Neural cell (in vitro differentiated cells): Measurements from ENCODE around the gene TMTC3.

Experiments used
- EP300 ChIP-seq: fragments of 450-650 bp; conservative IDR thresholded peaks from 2 replicates; pipeline ENCODE4 v1.6.1; 2014; ENCODE audit warnings: antibody characterized with exemption, mild to moderate bottlenecking, moderate library complexity; ENCODE audit not compliant: poor library complexity, severe bottlenecking
- EZH2 ChIP-seq: fragments of 200-600, 300-800 bp; shearing (Covaris generic), sonication (generic); IDR thresholded peaks from 2 replicates; pipeline ENCODE4 v1.6.1; 2014; ENCODE audit warnings: antibody characterized with exemption, low read length, borderline replicate concordance, mild to moderate bottlenecking; ENCODE audit not compliant: insufficient read depth, poor library complexity, severe bottlenecking
- MXI1 ChIP-seq: fragments of 450-650 bp; conservative IDR thresholded peaks from 2 replicates; pipeline ENCODE4 v1.6.1; 2014; ENCODE audit warnings: antibody characterized with exemption, mild to moderate bottlenecking; ENCODE audit not compliant: poor library complexity, severe bottlenecking
- POLR2AphosphoS5 ChIP-seq: IDR thresholded peaks from 2 replicates; pipeline ENCODE4 v1.6.1; 2012
- RAD21 ChIP-seq: fragments of 450-650 bp; conservative IDR thresholded peaks from 2 replicates; pipeline ENCODE4 v1.6.1; 2014; ENCODE audit warnings: antibody characterized with exemption, mild to moderate bottlenecking, moderate library complexity
- REST ChIP-seq: IDR thresholded peaks from 2 replicates; pipeline ENCODE4 v1.6.1; 2012; ENCODE audit warnings: borderline replicate concordance
- TAF1 ChIP-seq: IDR thresholded peaks from 2 replicates; pipeline ENCODE4 v1.6.1; 2012; ENCODE audit warnings: low read depth
- TF ChIP-seq, protein P1 (sequence below): fragments of 450-650 bp; IDR thresholded peaks from 2 replicates; pipeline ENCODE4 v1.5.1; 2014; ENCODE audit warnings: antibody characterized with exemption, mild to moderate bottlenecking, moderate library complexity; ENCODE audit not compliant: poor library complexity, severe bottlenecking

DNA sequence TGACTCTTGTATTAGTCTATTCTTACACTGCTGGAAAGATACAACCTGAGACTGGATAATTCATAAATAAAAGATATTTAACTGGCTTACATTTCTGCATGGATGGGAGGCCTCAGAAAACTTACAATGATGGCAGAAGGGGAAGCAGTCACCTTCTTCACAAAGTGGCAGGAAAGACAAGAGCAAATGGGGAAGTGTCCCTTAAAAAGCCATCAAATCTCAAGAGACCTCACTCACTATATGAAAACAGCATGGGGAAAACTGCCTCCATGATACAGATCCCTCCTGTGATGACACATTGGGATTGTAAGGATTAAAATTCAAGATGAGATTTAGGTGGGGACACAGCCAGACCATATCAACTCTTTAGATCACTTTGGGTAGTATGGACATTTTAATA is 83.7 kb downstream of the TMTC3 start:
- no peak for TF ChIP-seq EZH2
- TF ChIP-seq, protein P1, sequence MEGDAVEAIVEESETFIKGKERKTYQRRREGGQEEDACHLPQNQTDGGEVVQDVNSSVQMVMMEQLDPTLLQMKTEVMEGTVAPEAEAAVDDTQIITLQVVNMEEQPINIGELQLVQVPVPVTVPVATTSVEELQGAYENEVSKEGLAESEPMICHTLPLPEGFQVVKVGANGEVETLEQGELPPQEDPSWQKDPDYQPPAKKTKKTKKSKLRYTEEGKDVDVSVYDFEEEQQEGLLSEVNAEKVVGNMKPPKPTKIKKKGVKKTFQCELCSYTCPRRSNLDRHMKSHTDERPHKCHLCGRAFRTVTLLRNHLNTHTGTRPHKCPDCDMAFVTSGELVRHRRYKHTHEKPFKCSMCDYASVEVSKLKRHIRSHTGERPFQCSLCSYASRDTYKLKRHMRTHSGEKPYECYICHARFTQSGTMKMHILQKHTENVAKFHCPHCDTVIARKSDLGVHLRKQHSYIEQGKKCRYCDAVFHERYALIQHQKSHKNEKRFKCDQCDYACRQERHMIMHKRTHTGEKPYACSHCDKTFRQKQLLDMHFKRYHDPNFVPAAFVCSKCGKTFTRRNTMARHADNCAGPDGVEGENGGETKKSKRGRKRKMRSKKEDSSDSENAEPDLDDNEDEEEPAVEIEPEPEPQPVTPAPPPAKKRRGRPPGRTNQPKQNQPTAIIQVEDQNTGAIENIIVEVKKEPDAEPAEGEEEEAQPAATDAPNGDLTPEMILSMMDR = no peak
- TF ChIP-seq EP300 = no peak
- TF ChIP-seq REST = no peak
- TF ChIP-seq TAF1 = no peak
- no peak for TF ChIP-seq MXI1
- no peak for TF ChIP-seq POLR2AphosphoS5
- no peak for TF ChIP-seq RAD21
